HG03159 (cell line): ENCODE data around the gene GLB1L3.
"Not testable (repeated sequence)": the region's sequence is repeated elsewhere in the genome, so short reads cannot be mapped to it uniquely, and the experiment has no call there.

ENCODE experiments used
- ATAC-seq: cut with Tn5 transposase; IDR thresholded peaks from one replicate; pipeline ENCODE4 v1.9.1; 2021; ENCODE audit warnings: mild to moderate bottlenecking, moderate library complexity; ENCODE audit not compliant: unreplicated experiment

GLB1L3 gene

GRCh38 chr11:134250246-134250645 is 25.9 kb upstream of the GLB1L3 start:
- ATAC-seq = no peak

GRCh38 chr11:134250675-134251074 is 25.5 kb upstream of the GLB1L3 start:
- ATAC-seq = no peak

- ATAC-seq = peak; percentile 24
Observed at GRCh38 chr11:134252346-134253187, 23.6 kb upstream of the GLB1L3 start.

GRCh38 chr11:134253188-134253993 is 22.8 kb upstream of the GLB1L3 start, which contains the start of the genes ACAD8 and THYN1:
TSS of gene ACAD8 (plus strand) at chr11:134253568. CDS start at chr11:134253601, 33 bp downstream.
TSS of gene THYN1 (minus strand) at chr11:134253352. CDS start at chr11:134252882, 470 bp downstream.
- peak; percentile 99 for ATAC-seq

DNA sequence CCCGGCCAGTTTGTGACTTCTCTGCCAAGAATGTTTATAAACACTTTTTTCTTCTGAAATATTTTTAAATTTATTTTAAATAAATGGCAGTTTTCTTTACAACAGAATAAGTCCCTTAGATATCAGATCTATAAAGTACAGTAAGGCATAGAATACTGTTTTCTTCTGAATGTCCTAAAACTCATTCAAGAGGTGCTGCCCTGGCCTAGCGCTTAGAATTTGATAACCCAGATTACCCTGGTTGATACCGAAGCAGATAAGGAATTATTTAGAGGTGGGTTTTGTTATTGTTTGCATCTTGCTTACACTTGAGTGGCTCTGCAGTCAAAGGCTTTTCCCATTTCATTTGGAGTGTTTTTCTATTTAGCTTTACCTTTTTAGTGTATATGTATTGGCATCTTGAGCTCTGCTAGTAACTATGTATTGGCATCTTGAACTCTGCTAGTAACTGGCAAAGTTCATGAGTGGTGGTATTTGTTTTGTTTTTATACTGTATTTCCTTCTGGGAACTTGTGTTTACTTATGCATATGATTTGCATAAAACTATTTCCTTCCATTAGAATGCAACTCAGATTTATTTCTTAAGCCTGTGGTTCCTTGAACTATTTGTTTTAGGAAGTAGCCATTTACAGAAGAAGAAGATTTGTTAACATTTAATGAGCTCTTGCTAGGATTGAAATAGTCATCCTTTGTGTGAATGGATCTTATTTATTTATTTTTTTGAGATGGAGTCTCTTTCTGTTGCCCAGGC is 21.6 kb upstream of the GLB1L3 start:
- ATAC-seq = no peak

GRCh38 chr11:134255184-134255561 is 21.0 kb upstream of the GLB1L3 start:
- ATAC-seq = not testable (repeated sequence)

DNA sequence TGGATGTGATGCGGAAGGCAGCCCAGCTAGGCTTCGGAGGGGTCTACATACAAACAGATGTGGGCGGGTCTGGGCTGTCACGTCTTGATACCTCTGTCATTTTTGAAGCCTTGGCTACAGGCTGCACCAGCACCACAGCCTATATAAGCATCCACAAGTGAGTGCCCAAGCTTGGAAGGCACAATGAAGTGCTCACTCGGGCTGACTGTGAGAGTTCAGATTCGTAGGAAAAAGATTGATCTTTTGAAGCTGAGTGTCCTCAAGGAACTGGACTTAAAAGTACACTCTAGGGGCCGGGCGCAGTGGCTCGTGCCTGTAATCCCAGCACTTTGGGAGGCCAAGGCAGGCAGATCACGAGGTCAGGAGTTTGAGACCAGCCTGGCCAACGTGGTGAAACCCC is 19.1 kb upstream of the GLB1L3 start:
- no peak for ATAC-seq

DNA sequence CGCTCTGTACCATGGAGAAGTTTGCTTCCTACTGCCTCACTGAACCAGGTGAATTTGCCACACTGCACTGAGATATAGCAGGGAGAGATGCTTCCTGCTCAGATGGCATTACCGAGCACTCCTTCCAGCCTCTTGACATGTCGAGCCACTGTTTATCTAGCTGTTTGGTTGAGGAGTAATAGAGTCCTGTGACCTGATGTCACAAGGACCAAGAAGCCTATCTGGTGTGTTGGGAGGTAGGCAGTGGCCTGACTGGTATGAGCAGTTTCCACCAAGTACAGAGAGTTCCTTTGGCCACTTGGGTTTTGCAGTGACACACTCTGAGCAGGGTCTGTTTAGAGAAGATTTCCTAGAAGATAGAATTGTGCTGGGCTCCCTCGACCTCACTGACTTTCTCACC is 17.6 kb upstream of the GLB1L3 start:
- ATAC-seq = no peak

DNA sequence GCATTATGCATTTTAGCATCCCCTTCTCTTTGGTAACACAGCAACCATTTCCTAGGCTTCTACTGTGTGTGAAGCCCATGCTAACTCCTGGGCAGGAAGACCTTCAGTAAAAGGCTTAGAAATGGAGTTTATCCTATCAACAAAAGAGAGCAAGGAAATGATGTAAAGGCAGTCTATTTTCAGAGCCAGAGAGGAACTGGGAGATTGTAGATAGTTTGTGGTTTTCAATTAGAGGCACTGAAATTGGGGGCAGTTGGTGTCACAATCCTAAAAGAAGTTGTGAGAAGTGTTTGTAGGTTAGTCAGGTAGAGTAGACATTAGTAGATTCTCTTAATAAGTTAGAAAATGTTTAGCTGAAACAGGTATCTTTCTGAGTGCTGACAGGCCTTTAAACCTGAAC is 15.7 kb upstream of the GLB1L3 start:
- no peak for ATAC-seq

- no peak for ATAC-seq
Observed at GRCh38 chr11:134260983-134261382, 15.2 kb upstream of the GLB1L3 start.

- no peak for ATAC-seq
Observed at GRCh38 chr11:134261626-134262488, 14.3 kb upstream of the GLB1L3 start.

DNA sequence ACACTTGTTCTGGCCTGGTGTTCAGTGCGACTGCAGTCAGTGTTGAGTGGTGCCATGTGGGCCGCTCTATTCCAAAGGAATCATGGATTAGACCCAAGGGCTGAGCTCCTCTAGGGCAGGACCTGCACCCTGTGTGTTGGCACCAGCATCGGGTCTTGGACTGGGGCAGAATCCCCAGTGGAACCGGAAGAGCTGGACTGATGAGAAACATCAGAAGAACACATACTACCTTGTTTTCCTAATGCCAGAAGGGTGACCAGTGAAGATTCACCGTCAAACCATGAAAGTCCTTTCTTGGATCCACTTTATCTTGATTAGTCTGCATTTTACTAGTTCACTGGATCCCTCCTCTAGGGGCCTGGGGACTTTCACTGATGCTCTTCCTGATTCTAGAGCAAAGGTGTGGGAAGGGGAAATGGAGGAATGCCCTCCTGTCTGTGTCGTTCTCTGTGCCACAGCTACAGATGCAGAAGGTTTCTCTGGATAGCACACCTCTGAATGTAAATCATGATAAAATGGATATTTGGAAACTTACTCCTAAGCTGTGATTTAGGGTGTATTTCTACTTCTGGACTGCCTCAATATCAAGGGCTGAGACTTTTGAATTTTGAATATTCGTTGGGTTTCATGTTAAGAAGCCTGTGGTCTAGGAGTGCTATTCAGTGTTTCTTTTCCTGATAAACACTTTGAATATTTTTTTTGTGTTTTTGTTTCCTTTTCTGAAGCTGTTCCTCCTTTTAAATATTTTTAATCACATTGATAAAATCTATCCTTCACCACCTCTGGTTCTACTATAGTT is 11.0 kb upstream of the GLB1L3 start:
- no peak for ATAC-seq

- ATAC-seq = no peak
Observed at GRCh38 chr11:134266440-134266839, 9.7 kb upstream of the GLB1L3 start.

DNA sequence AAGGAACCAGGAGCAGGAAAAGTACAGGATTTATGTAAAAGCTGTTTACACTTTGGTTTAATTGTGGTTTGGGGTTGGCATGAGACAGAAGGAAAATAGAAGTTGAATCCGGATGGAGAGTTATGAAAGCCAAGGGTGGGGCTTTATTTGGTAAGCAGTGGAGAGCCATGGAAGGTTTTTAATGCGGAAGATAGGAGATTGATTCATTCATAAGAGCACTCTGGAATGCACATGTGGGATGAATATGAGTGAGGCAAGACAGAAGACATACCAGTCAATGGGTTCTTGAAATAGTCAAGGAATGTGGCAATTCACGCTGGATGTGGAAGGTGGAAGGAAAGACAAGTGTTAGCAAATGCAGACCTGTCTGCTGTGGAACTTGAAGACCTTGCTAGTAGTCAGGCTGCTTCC is 9.3 kb upstream of the GLB1L3 start:
- no peak for ATAC-seq

DNA sequence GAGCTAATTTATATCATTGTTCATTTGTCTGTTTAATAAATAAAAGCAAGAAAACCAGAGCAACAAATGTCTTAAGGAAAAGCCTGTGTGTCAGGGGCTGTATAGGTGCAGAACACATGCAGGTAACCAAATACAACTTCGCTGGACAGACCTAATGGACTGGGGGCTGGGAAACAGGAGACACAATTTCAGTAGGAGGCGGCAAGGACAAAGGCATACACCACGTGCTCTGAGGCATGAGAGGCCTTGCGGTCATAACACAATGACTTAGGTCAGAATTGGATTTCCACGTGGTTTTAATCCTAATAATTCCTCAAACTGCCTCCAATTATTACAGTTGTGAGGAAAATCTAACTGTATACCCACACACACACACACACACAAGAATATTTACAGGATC is 8.7 kb upstream of the GLB1L3 start:
- no peak for ATAC-seq

- ATAC-seq = no peak
Observed at GRCh38 chr11:134267966-134268365, 8.2 kb upstream of the GLB1L3 start.

DNA sequence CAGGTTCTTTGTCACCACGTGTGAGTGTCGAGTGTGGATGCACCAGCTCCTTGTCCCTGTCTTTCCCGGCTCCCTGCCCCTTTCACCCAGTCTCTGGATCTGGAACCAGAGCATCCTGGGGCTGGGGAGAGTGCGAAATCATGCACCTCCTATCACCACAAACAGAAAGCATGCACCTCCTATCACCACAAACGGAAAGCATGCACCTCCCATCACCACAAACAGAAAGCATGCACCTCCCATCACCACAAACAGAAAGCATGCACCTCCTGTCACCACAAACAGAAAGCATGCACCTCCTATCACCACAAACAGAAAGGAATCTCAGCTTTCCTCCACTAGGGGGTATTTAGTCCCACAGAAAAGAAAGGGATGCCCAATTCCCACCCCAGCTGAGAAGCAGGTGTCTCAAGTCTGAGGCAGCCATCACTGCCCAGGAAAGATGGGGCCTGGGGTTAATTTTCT is 5.9 kb upstream of the GLB1L3 start:
- no peak for ATAC-seq

GRCh38 chr11:134271978-134272377 is 4.2 kb upstream of the GLB1L3 start:
- ATAC-seq = no peak
